Stimulated activated CD8-positive, alpha-beta memory T cell treated with anti-CD3 and anti-CD28 coated beads, Interleukin-2, amount 100 ng/mL, for 1 hour (primary cell): Measurements from ENCODE around the gene FOXN3.
A peak's percentile ranks its signal among the peaks of the same experiment; 100 is the strongest.

Experiments
- DNase-seq, 2 donors: peaks; one replicate each; pipeline ENCODE4 v3.0.0-alpha.2; 2020; ENCODE audit warnings: low read depth in 2 of 2

FOXN3 gene

DNA sequence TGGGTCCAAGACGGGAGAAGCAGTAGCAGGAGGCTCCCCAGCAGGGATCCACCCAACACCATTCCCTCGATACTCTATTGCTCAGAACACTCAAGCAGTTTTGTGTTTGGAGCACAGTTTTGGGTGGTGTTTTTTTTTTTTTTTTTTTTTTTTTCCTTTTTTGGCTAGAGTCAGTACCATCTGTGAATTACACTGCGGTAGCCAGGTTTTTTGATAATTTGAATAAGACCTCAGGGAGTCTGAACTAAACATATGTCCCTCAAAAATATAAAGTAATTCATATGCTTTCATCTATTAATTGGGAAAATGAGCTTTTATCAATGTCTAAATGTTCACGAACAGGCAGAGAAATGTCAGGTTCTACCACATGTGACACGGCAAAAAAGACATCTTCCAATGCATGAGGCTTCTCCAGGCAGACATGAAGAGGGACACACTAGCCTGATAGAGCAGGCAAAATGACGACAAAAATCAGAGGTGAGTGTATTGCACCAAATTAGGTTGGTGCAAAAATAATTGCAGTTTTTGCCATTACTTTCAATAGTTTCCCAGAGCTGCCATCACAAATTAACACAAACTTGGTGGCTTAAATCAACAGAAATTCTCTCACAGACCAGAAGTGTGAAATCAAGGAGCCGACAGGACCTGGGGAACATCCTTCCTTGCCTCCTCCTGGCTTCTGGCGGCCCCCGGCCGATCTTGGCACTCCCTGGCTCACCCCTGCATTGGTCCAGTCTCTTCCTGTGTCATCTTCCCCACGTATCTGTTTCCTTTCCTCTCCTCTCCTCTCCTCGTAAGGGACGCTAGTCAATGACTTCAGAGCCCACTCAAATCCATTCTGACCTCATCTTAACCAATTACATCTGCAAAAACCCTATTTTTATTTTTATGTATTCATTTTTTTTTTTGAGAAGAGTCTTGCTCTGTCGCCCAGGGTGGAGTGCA is 33.9 kb downstream of the FOXN3 start:
- DNase-seq, result no peak

GRCh38 chr14:89382487-89382886 is 34.5 kb downstream of the FOXN3 start:
- DNase-seq, result no peak

DNA sequence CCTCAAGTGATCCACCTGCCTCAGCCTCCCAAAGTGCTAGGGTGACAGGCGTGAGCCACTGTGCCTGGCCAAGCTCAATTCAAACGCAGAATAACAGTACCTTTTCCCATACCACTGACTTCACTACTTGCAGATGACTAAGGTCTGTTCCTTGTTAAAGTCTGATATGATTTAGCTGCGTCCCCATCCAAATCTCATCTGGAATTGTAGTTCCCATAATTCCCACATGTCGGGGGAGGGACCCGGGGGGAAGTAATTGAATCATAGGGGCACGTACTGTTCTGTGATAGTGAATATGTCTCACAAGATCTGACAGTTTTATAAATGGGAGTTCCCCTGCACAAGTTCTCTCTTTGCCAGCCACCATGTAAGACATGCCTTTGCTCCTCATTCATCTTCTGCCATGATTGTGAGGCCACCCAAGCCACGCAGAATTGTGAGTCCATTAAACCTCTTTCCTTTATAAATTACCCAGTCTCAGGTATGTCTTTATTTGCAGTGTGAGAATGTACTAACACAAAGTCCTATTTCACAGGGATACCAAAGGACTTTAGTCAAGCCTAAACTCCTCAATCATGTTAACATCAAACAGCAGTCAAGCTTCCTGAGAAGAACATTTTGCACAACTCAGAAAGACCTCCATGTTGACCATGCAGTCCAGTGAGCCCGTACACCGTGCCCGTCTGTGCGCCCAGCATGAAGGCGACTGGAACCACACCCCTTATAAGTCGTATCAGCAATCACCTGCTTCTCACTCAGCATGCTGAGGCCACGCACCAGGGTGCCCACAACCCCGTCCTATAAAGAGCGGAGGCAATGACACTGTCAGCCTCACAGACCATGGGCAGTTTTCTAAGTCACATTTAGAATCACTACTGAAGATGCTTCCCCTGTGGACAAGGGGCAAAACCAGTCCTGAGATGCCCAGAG is 36.9 kb downstream of the FOXN3 start:
- no peak for DNase-seq

DNA sequence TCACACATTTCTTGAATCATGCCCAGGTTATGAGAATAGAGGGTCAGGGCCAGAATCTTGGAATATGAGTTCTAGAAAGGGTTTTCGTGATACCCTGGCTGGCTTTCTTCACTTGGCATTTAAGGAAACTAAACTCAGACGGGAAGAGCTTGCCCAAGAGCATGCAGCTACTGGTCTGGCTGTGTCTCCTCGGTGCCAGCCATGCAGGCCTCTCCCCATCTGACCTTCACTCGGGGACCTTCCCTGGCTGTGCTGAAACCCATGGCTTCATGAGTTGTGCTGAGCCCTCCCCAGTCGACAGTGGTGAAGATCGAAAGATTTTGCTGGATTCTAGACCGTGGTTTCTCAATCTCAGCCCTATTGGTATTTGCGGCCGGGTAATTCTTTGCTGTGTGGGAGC is 38.0 kb downstream of the FOXN3 start:
- DNase-seq, result no peak

DNA sequence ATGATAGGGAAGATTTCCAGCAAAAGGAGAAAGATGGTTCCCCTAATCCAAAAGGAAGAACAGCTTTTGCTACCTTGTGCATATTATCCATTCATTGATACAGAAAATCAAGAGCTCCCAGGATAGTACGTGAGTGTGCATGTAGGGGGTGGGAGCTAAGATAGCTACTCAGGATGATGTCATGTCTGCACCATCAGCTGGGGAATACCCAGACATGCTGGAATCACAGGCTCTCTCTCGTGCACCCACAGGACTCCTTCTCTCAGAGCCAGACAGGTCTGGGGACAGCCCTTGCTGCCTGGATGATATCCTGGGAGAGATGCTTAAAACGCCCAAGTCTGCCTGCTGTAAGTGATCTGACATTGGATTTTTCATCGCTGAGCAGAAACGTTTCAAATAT is 38.9 kb downstream of the FOXN3 start:
- DNase-seq, result peak in 1 of 2 donors; percentile 4

DNA sequence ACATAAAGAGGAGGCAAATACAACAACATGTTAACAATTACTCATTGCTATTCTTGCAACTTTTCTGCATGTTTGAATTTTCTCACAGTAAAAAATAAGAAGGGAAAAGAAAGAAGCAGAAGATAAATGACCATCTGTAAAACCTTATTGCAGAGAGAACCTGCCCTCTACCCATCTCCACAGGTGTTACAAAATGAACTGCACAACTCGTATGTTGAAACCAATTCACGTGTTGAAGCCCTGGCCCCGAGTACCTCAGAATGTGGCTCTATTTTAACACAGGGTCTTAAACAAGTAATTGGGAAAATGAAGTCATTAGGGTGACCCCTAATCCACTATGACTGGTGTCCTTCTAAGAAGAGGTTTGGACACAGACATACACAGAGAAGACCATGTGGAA is 39.5 kb downstream of the FOXN3 start:
- no peak for DNase-seq

- no peak for DNase-seq
These were observed 42.1 kb downstream of the FOXN3 start for GRCh38 chr14:89374908-89375307.

- DNase-seq, result no peak
These were observed 43.8 kb downstream of the FOXN3 start for GRCh38 chr14:89373185-89373584.

- DNase-seq, result no peak
These were observed 44.5 kb downstream of the FOXN3 start for GRCh38 chr14:89372512-89372883.

- no peak for DNase-seq
These were observed 45.2 kb downstream of the FOXN3 start for GRCh38 chr14:89371585-89372511.

GRCh38 chr14:89370781-89371180 is 46.3 kb downstream of the FOXN3 start:
- no peak for DNase-seq

DNA sequence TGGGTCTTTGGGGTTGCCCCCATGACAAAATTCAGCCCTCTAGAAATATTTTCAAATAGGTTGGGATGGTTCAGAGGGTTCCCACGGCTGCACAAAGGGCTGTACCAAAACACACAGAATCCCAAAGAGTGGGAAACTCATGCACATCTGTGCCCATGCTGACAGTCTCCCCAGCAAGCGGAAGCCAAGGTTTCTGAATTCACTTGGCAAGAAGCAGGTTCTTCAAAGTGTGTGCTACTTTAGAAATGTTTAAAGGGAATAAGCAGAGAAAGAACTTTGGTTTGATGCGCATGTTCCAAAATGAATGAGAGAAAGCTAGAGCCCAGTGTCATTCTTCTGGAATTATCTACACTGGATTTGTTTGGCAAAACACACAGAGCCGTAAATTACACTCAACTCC is 46.7 kb downstream of the FOXN3 start:
- DNase-seq, result no peak

GRCh38 chr14:89369656-89370055 is 47.4 kb downstream of the FOXN3 start:
- DNase-seq, result no peak

DNA sequence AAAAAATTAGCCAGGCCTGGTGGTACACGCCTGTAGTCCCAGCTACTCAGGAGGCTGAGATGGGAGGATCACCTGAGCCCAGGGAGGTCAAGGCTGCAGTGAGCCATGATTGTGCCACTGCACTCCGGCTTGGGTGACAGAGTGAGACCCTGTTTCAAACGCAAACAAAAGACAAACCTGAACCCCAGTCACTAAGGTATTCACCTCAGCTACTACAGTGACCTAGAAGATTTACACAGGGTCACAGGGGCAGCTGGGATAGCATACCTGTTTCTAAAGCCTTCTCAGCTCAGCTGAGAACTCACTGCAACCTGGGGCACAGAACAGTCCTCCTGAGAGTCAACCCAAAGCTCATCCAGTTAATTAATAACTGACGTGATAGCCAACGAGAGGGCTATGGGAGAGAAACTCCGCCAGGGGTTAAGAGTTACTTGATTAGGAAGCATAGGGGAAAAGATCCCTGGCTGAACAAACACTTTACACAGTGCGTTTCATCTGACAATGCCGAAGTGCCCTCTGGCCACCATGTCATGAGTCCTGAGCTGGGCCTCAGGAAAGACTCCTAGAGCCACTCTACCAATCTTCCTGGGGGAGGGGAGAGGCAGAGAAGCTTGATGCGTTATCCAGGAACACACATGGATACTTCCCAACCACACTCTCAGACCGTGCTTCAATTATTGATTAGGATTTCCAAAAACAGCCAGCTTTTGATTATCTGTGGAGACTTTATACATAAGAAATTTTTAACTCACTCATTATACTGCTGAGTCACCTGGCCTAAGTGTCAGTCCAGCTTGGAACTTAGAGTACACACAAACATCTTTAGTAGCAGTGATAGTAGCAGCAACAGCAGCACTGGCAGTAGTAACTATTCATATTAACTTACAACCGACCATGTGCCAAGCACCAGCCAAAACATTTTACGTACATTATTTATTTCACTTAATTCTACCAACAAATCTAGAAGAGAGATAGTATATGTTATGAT is 48.2 kb downstream of the FOXN3 start:
- DNase-seq, result no peak

GRCh38 chr14:89367779-89368120 is 49.3 kb downstream of the FOXN3 start:
- DNase-seq, result no peak

- DNase-seq, result no peak
These were observed 49.9 kb downstream of the FOXN3 start for GRCh38 chr14:89366864-89367778.

DNA sequence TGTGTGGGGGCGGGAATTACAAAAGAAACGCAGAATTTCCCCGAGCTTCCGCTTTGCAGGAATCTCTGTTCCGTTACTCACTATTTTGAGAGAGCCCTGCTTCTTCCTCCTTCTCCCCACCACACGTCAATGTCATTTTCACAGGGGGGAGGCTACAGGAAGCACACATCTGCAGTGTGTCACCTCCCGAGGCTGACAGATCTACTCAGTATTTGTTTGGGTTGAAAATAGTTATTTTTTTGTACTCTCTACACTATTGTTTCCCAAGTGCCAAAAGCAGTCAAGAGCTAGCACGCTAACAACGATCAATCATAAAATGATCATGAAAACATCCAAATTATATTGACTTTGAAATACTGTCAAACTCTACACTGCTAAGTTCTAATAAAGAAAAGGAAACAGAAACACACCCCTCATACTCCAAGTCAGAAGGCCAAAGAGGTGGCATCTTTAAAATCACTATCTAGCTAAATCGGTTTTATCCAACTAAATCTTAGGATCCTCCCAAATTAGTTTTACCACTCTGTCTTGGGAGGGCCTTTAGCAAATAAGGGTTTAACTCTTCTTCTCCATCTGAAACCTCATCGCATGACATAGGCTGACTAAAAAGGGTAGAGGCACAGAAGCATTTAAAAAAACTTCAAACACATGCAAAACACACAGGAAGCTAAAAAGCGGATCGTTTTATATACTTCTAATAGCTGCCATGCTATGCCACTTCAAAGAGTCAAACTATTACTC is 51.8 kb downstream of the FOXN3 start:
- peak; percentile 16 to 21 for DNase-seq

DNA sequence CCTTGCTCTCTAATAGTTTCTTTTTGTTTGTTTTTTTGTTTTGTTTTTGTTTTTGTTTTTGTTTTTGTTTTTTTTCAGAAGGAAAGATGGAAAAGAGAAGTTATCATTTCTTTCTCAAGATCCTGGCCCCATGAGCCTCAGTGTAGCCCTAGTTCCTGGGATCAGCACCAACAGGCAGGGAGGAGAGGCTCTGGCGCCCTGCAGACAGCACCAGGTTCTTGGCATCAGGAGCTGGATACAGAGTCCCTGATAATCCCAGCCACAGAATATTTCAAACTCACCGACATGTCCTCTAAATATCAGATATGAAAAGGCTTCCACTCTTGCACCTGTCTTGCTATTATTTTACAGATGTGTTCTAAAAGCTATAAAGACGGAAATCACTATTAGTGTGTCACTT is 52.7 kb downstream of the FOXN3 start:
- DNase-seq, result no peak

DNA sequence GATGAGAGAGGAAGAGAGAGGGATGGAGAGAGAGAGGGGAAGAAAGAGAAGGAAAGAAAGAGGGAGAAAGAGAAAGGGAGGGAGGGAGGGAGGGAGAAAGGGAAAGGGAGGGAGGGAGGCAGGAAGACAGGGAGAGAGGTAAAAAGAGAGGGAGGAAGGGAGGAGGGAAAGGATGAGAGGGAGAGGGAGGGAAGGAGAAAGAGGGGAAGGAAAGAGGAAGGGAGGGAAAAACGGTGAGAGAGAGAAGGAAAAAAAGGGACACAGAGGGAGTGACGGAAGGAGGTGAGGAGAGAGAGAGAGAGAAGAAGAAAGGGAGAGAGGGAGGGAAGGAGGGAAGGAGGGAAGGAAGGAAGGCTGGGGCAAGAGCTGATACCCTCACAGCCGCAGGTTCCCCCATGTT is 56.8 kb downstream of the FOXN3 start:
- no peak for DNase-seq
